Small intestine (tissue), 7 donors: ENCODE data around the gene LRP1. TPM values are rescaled to one million over a fixed set of nuclear protein-coding genes. Genes with fewer than 3 reads are reported as not detected.

Experiments used
- DNase-seq, 2 donors: peaks; one replicate each; pipeline versions ENCODE4 v3.0.0 to v3.0.0-alpha.2; 2013
- FAIRE-seq: peaks from 2 replicates; lab custom pipeline; 2012; peaks lifted over from hg19 to GRCh38; lab: Jason Lieb, UNC
- H3K27ac ChIP-seq, 3 donors: one replicate each; pipeline ENCODE4 v1.5.1; 2013; ENCODE audit warnings: low read length in 2 of 3, mild to moderate bottlenecking in 2 of 3, control low read depth in 1 of 3, inconsistent platforms in 1 of 3, low read depth in 1 of 3, moderate library complexity in 1 of 3
- H3K27me3 ChIP-seq, 3 donors: one replicate each; pipeline ENCODE4 v1.6.1; 2013; ENCODE audit warnings: low read length in 3 of 3, inconsistent platforms in 1 of 3; ENCODE audit not compliant: control insufficient read depth in 3 of 3, insufficient read depth in 3 of 3
- H3K36me3 ChIP-seq, 3 donors: one replicate each; pipeline ENCODE4 v1.6.1; 2013; ENCODE audit warnings: low read length in 3 of 3, inconsistent platforms in 1 of 3, low read depth in 1 of 3, mild to moderate bottlenecking in 1 of 3, moderate library complexity in 1 of 3; ENCODE audit not compliant: control insufficient read depth in 3 of 3, insufficient read depth in 2 of 3
- H3K4me1 ChIP-seq, 3 donors: one replicate each; pipeline ENCODE4 v1.6.1; 2013; ENCODE audit warnings: low read length in 2 of 3, inconsistent platforms in 1 of 3, low read depth in 1 of 3, mild to moderate bottlenecking in 1 of 3, moderate library complexity in 1 of 3; ENCODE audit not compliant: control insufficient read depth in 3 of 3, insufficient read depth in 2 of 3
- H3K4me3 ChIP-seq, 3 donors: one replicate each; pipeline ENCODE4 v1.5.1; 2013; ENCODE audit warnings: low read length in 3 of 3, control low read depth in 1 of 3, inconsistent platforms in 1 of 3, low read depth in 1 of 3, mild to moderate bottlenecking in 1 of 3, moderate library complexity in 1 of 3
- H3K9me3 ChIP-seq, 2 donors: one replicate each; pipeline ENCODE4 v1.6.1; 2013; ENCODE audit warnings: low read depth in 1 of 2, low read length in 1 of 2; ENCODE audit not compliant: control insufficient read depth in 2 of 2, insufficient read depth in 1 of 2
- WGBS, 3 donors: extraction: QIAGEN DNeasy Blood & Tissue Kit; methylation state at CpG; one replicate each; pipeline ENCODE4 v1.1.7; 2013; 5-methylcytosine and 5-hydroxymethylcytosine counted together
- polyA plus RNA-seq, 4 donors: library from polyadenylated mRNA; stranded (reverse) in 3 of 4; unstranded in 1 of 4; fragments of 200-250 nt in 3 of 4; fragments of 120-200 nt in 1 of 4; gene quantifications; one replicate each; pipeline versions ENCODE4 v1.2.1 to v1.2.3, GENCODE V29; 2013
- donor health status: healthy with polysubstance abuse.
- donor health status: control.
- donor health status: control.
- donor health status: Bipolar disorder and iron deficiency.
- donor health status: healthy.

Gene LRP1
- polyA plus RNA-seq, 4 donors = 24.3 to 55.3 (median 41.6) TPM

GRCh38 chr12:57178213-57178612 lies 49.9 kb downstream of the LRP1 start:
- WGBS, 3 donors = 84 to 91% (median 88%) methylated on average over 14 of the region's 14 CpGs
- Histone ChIP-seq H3K27ac (no peak overlapping the region), H3K27me3 (no peaks in the 10 kb centered on the region), H3K36me3 (peaks cover 7 to 96% (median 22%) of the 10 kb centered on the region in 3 donors), H3K9me3 (no peaks in the 10 kb centered on the region), H3K4me3 (no peak overlapping the region), H3K4me1 (no peaks in the 10 kb centered on the region)
- DNase-seq (no peak), FAIRE-seq (no peak)

GRCh38 chr12:57179331-57180086 lies 51.2 kb downstream of the LRP1 start:
- no peak for FAIRE-seq
- peaks cover 9 to 96% (median 23%) of the 10 kb centered on the region in 3 donors for H3K36me3 ChIP-seq
- WGBS, 3 donors = 86 to 91% (median 90%) methylated on average over 26 to 27 of the region's 27 CpGs

GRCh38 chr12:57180321-57180989 lies 52.2 kb downstream of the LRP1 start:
- no peak overlapping the region for H3K27ac ChIP-seq
- H3K36me3 ChIP-seq = peaks cover 9 to 96% (median 23%) of the 10 kb centered on the region in 3 donors
- H3K9me3 ChIP-seq = no peaks in the 10 kb centered on the region
- no peaks in the 10 kb centered on the region for H3K4me1 ChIP-seq
- no peaks in the 10 kb centered on the region for H3K27me3 ChIP-seq
- no peak overlapping the region for H3K4me3 ChIP-seq
- 89 to 92% (median 90%) methylated on average over 20 of the region's 20 CpGs for WGBS, 3 donors
- no peak for DNase-seq
- FAIRE-seq = no peak

More at GRCh38 chr12:57179331-57180086, 51.2 kb downstream of the LRP1 start:
- H3K4me3 ChIP-seq = no peak overlapping the region
- H3K4me1 ChIP-seq = no peaks in the 10 kb centered on the region
- no peaks in the 10 kb centered on the region for H3K27me3 ChIP-seq
- H3K27ac ChIP-seq = no peak overlapping the region
- DNase-seq = no peak
- H3K9me3 ChIP-seq = no peaks in the 10 kb centered on the region

GRCh38 chr12:57181072-57181471 lies 52.8 kb downstream of the LRP1 start:
- FAIRE-seq = no peak
- H3K27ac ChIP-seq = no peak overlapping the region
- DNase-seq = no peak

GRCh38 chr12:57181561-57182155 lies 53.4 kb downstream of the LRP1 start:
- no peak overlapping the region for H3K4me3 ChIP-seq
- no peak overlapping the region for H3K27ac ChIP-seq
- DNase-seq (no peak), FAIRE-seq (no peak)
- no peaks in the 10 kb centered on the region for H3K9me3 ChIP-seq
- H3K4me1 ChIP-seq = no peaks in the 10 kb centered on the region
- peaks cover 9 to 96% (median 18%) of the 10 kb centered on the region in 3 donors for H3K36me3 ChIP-seq
- WGBS, 3 donors = 65 to 80% (median 71%) methylated on average over 5 of the region's 5 CpGs
- H3K27me3 ChIP-seq = no peaks in the 10 kb centered on the region

More at GRCh38 chr12:57181072-57181471, 52.8 kb downstream of the LRP1 start:
- no peak overlapping the region for H3K4me3 ChIP-seq
- no peaks in the 10 kb centered on the region for H3K9me3 ChIP-seq
- no peaks in the 10 kb centered on the region for H3K27me3 ChIP-seq
- H3K4me1 ChIP-seq = no peaks in the 10 kb centered on the region
- peaks cover 9 to 96% (median 23%) of the 10 kb centered on the region in 3 donors for H3K36me3 ChIP-seq
- 67 to 83% (median 76%) methylated on average over 8 to 9 of the region's 9 CpGs for WGBS, 3 donors

GRCh38 chr12:57182918-57183575 lies 54.8 kb downstream of the LRP1 start:
- H3K27me3 ChIP-seq = no peaks in the 10 kb centered on the region
- 51 to 61% (median 57%) methylated on average over 13 of the region's 13 CpGs for WGBS, 3 donors
- H3K36me3 ChIP-seq = peaks cover 9 to 96% (median 10%) of the 10 kb centered on the region in 3 donors
- H3K4me3 ChIP-seq = no peak overlapping the region
- H3K4me1 ChIP-seq = no peaks in the 10 kb centered on the region
- DNase-seq (peak; percentile 77 to 85), FAIRE-seq (no peak)
- no peak overlapping the region for H3K27ac ChIP-seq
- H3K9me3 ChIP-seq = no peaks in the 10 kb centered on the region

GRCh38 chr12:57183939-57184725 lies 55.8 kb downstream of the LRP1 start:
- no peak overlapping the region for H3K27ac ChIP-seq
- no peaks in the 10 kb centered on the region for H3K27me3 ChIP-seq
- WGBS, 3 donors = 92 to 94% (median 93%) methylated on average over 20 to 22 of the region's 22 CpGs
- DNase-seq = no peak
- H3K4me1 ChIP-seq = no peaks in the 10 kb centered on the region
- H3K36me3 ChIP-seq = peaks cover 9 to 96% (median 10%) of the 10 kb centered on the region in 3 donors
- FAIRE-seq = no peak
- H3K4me3 ChIP-seq = no peak overlapping the region
- no peaks in the 10 kb centered on the region for H3K9me3 ChIP-seq
